ENCODE measurements around the gene WDR88.
"Not testable (repeated sequence)": the region's sequence is repeated elsewhere in the genome, so short reads cannot be mapped to it uniquely, and the experiment has no call there.

The WDR88 gene

GRCh38 chr19:33220735-33221134, 88.8 kb downstream of the WDR88 start:
- Histone ChIP-seq H4K5ac (ENCODE audit: low read length) (no peak overlapping the region), H3K18ac (ENCODE audit: low read length) (no peak overlapping the region), H3K36me3 (ENCODE audit: control insufficient read depth, insufficient read depth, low read length) (no peaks in the 10 kb centered on the region), H3K4me1 (ENCODE audit: control insufficient read depth, low read depth, low read length) (no peaks in the 10 kb centered on the region), H2BK5ac (ENCODE audit: low read length) (no peak overlapping the region), H3K23ac (ENCODE audit: low read length) (no peak overlapping the region), H3K4me2 (ENCODE audit: low read length) (no peak overlapping the region), H2AK5ac (ENCODE audit: low read length) (no peak overlapping the region), H4K8ac (ENCODE audit: low read depth, low read length) (no peak overlapping the region), H2BK15ac (replicated peaks; ENCODE audit: low read depth) (no peak overlapping the region), H2BK120ac (ENCODE audit: low read depth, low read length) (no peak overlapping the region), H3K56ac (ENCODE audit: low read length) (no peak overlapping the region), H3K27ac (ENCODE audit: low read depth, low read length) (no peak overlapping the region), H3K9ac (ENCODE audit: low read length) (no peak overlapping the region), H3K4me3 (ENCODE audit: low read length) (no peak overlapping the region), H3K27me3 (ENCODE audit: insufficient read depth, low read length, poor library complexity) (peaks cover 5% of the 10 kb centered on the region), H3K79me1 (ENCODE audit: low read length) (no peaks in the 10 kb centered on the region), H3K4ac (ENCODE audit: low read depth, low read length) (no peak overlapping the region), H3K79me2 (ENCODE audit: control insufficient read depth, insufficient read depth, low read length) (no peaks in the 10 kb centered on the region)
- no CpG with 5 or more reads among the region's 9 CpGs for WGBS (ENCODE audit: extremely low coverage, insufficient coverage, low lambda C conversion rate)
- no peak for DNase-seq

DNA sequence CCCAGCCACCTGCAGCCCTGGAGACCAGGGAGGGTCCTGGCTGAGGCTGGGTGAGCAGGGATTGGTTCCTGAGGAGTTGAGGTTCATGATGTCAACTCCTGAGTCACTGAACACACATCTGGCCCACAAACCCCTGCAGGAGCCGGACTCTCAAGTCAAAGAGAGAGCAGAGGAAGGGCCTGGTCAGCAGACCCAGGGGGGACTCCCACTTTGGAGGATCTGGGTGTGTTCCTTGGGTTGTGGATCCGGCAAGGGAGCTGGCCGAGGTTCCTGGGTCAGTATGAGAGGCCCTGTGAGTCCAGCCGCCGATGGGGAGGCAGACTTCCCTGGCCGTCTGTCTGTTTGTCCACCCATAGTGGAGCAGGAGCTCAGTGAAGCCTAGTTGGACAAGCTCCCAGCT, 89.7 kb downstream of the WDR88 start:
- H2AK5ac ChIP-seq (ENCODE audit: low read length) = no peak overlapping the region
- H3K4me2 ChIP-seq (ENCODE audit: low read length) = no peak overlapping the region
- H3K27ac ChIP-seq (ENCODE audit: low read depth, low read length) = no peak overlapping the region
- H3K27me3 ChIP-seq (ENCODE audit: insufficient read depth, low read length, poor library complexity) = peaks cover 7% of the 10 kb centered on the region
- H3K4ac ChIP-seq (ENCODE audit: low read depth, low read length) = no peak overlapping the region
- H3K79me1 ChIP-seq (ENCODE audit: low read length) = no peaks in the 10 kb centered on the region
- no peak overlapping the region for H2BK15ac ChIP-seq (replicated peaks; ENCODE audit: low read depth)
- no peaks in the 10 kb centered on the region for H3K36me3 ChIP-seq (ENCODE audit: control insufficient read depth, insufficient read depth, low read length)
- DNase-seq = no peak
- no peak overlapping the region for H4K8ac ChIP-seq (ENCODE audit: low read depth, low read length)
- no peak overlapping the region for H3K9ac ChIP-seq (ENCODE audit: low read length)
- H3K79me2 ChIP-seq (ENCODE audit: control insufficient read depth, insufficient read depth, low read length) = no peaks in the 10 kb centered on the region
- no CpG with 5 or more reads among the region's 6 CpGs for WGBS (ENCODE audit: extremely low coverage, insufficient coverage, low lambda C conversion rate)
- H3K18ac ChIP-seq (ENCODE audit: low read length) = no peak overlapping the region
- no peak overlapping the region for H4K5ac ChIP-seq (ENCODE audit: low read length)
- no peak overlapping the region for H2BK120ac ChIP-seq (ENCODE audit: low read depth, low read length)
- no peak overlapping the region for H3K56ac ChIP-seq (ENCODE audit: low read length)
- H3K4me1 ChIP-seq (ENCODE audit: control insufficient read depth, low read depth, low read length) = no peaks in the 10 kb centered on the region
- no peak overlapping the region for H3K23ac ChIP-seq (ENCODE audit: low read length)
- no peak overlapping the region for H2BK5ac ChIP-seq (ENCODE audit: low read length)
- no peak overlapping the region for H3K4me3 ChIP-seq (ENCODE audit: low read length)

DNA sequence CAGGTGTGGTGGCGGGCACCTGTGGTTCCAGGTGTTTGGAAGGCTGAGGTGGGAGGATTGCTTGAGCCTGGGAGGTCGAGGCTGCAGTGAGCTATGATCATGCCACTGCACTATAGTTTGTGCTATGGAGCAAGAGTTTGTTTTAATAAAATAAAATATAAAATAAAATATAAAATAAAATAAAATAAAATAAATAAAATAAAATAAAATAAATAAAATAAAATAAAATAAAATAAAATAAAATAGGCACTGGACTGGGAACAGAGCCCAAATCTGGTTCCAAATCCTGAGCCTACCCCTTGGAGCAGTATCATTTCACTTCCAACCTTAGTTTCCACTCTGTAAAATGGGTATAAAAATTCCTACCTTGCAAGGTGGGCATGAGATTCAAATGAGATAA, 90.3 kb downstream of the WDR88 start:
- not testable (repeated sequence) for H3K36me3 ChIP-seq (ENCODE audit: control insufficient read depth, insufficient read depth, low read length); H3K4ac ChIP-seq (ENCODE audit: low read depth, low read length); H3K27me3 ChIP-seq (ENCODE audit: insufficient read depth, low read length, poor library complexity); H4K8ac ChIP-seq (ENCODE audit: low read depth, low read length); DNase-seq; H3K4me1 ChIP-seq (ENCODE audit: control insufficient read depth, low read depth, low read length); H3K4me3 ChIP-seq (ENCODE audit: low read length); H4K5ac ChIP-seq (ENCODE audit: low read length); H3K56ac ChIP-seq (ENCODE audit: low read length); H3K79me1 ChIP-seq (ENCODE audit: low read length); H2BK5ac ChIP-seq (ENCODE audit: low read length); H3K18ac ChIP-seq (ENCODE audit: low read length); H3K79me2 ChIP-seq (ENCODE audit: control insufficient read depth, insufficient read depth, low read length); H3K4me2 ChIP-seq (ENCODE audit: low read length); H2AK5ac ChIP-seq (ENCODE audit: low read length); H2BK120ac ChIP-seq (ENCODE audit: low read depth, low read length); H2BK15ac ChIP-seq (replicated peaks; ENCODE audit: low read depth); H3K23ac ChIP-seq (ENCODE audit: low read length); H3K27ac ChIP-seq (ENCODE audit: low read depth, low read length); H3K9ac ChIP-seq (ENCODE audit: low read length)
- no CpG with 5 or more reads among the region's 2 CpGs for WGBS (ENCODE audit: extremely low coverage, insufficient coverage, low lambda C conversion rate)

GRCh38 chr19:33224694-33225457, 93.0 kb downstream of the WDR88 start:
- peaks cover 9% of the 10 kb centered on the region for H3K27me3 ChIP-seq (ENCODE audit: insufficient read depth, low read length, poor library complexity)
- no peak overlapping the region for H2AK5ac ChIP-seq (ENCODE audit: low read length)
- no peak overlapping the region for H4K8ac ChIP-seq (ENCODE audit: low read depth, low read length)

More at GRCh38 chr19:33224694-33225457, 93.0 kb downstream of the WDR88 start:
- Histone ChIP-seq H2BK15ac (replicated peaks; ENCODE audit: low read depth) (no peak overlapping the region), H3K23ac (ENCODE audit: low read length) (no peak overlapping the region), H3K79me1 (ENCODE audit: low read length) (no peaks in the 10 kb centered on the region), H3K36me3 (ENCODE audit: control insufficient read depth, insufficient read depth, low read length) (no peaks in the 10 kb centered on the region), H3K9ac (ENCODE audit: low read length) (no peak overlapping the region), H3K18ac (ENCODE audit: low read length) (no peak overlapping the region), H3K56ac (ENCODE audit: low read length) (no peak overlapping the region), H3K4me3 (ENCODE audit: low read length) (no peak overlapping the region), H3K4ac (ENCODE audit: low read depth, low read length) (no peak overlapping the region), H2BK120ac (ENCODE audit: low read depth, low read length) (no peak overlapping the region), H3K4me2 (ENCODE audit: low read length) (no peak overlapping the region), H3K27ac (ENCODE audit: low read depth, low read length) (no peak overlapping the region), H4K5ac (ENCODE audit: low read length) (no peak overlapping the region), H2BK5ac (ENCODE audit: low read length) (no peak overlapping the region), H3K4me1 (ENCODE audit: control insufficient read depth, low read depth, low read length) (no peaks in the 10 kb centered on the region), H3K79me2 (ENCODE audit: control insufficient read depth, insufficient read depth, low read length) (no peaks in the 10 kb centered on the region)
- no CpG with 5 or more reads among the region's 18 CpGs for WGBS (ENCODE audit: extremely low coverage, insufficient coverage, low lambda C conversion rate)
- DNase-seq = no peak

Data from mesendoderm (in vitro differentiated cells).